A549 (cell line): ENCODE data around the gene ECI1.

Experiments
- CTCF ChIP-seq: fragments of >200 bp; sonication (Bioruptor Twin); formaldehyde crosslinking; IDR thresholded peaks from 3 replicates; pipeline ENCODE4 v1.5.1; 2016
- EHF ChIP-seq: fragments of 250-450 bp; sonication (Bioruptor Pico); IDR thresholded peaks from 2 replicates; pipeline ENCODE4 v1.5.0; 2020; ENCODE audit warnings: mild to moderate bottlenecking
- JUNB ChIP-seq: fragments of >200 bp; sonication (Bioruptor Twin); formaldehyde crosslinking; IDR thresholded peaks from 2 replicates; pipeline ENCODE4 v1.6.1; 2016
- PHF8 ChIP-seq: fragments of 200-600 bp; sonication (generic); IDR thresholded peaks from 2 replicates; pipeline ENCODE4 v1.6.1; 2016; ENCODE audit warnings: low read depth, mild to moderate bottlenecking, antibody characterized with exemption, moderate library complexity, borderline replicate concordance
- POLR2A ChIP-seq: IDR thresholded peaks from 2 replicates; pipeline ENCODE4 v1.6.1; 2012; ENCODE audit warnings: mild to moderate bottlenecking, low read length

DNA sequence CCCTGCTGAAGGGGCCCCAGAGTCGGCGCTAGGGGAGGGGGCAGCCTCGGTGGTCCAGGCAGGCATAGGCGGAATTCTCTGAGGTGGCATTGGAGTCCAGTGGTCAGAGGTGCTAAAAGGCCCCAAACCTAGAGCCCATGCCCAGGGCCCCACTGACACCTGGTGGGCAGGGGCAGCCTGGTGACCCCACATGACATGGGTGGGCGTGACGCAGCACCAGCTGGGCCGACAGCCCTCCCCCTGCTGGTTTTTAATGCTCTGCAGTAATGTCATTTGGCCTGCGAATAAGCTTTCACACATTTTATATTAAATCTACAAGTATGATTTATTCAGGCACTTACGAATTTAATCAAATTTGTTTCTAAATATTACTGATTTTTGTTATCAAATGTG is 18.7 kb upstream of the ECI1 start:
- no peak for TF ChIP-seq CTCF
- no peak for TF ChIP-seq EHF (CRISPR knock-in tag)
- no peak for TF ChIP-seq PHF8
- TF ChIP-seq POLR2A, result no peak
- TF ChIP-seq JUNB, result no peak
